Immature natural killer cell (primary cell): Measurements from ENCODE around the gene PDCD4. TPM values are rescaled to one million over a fixed set of nuclear protein-coding genes. Genes with fewer than 3 reads are reported as not detected.

Experiments
- DNase-seq, 3 donors: peaks; one replicate each; pipeline ENCODE4 v3.0.0; 2022; ENCODE audit warnings: mixed read lengths in 1 of 3
- H3K27ac Mint-ChIP-seq, 6 donors: one replicate each; pipeline ENCODE4 v1.8.0; 2020; ENCODE audit warnings: mixed read lengths in 6 of 6, mild to moderate bottlenecking in 5 of 6, inconsistent platforms in 4 of 6, moderate library complexity in 3 of 6
- H3K27me3 Mint-ChIP-seq, 3 donors: one replicate each; pipeline ENCODE4 v1.8.0; 2020 to 2021; ENCODE audit warnings: low read depth in 3 of 3, mild to moderate bottlenecking in 3 of 3, mixed read lengths in 3 of 3, moderate library complexity in 3 of 3, inconsistent platforms in 1 of 3
- H3K36me3 Mint-ChIP-seq, 3 donors: one replicate each; pipeline ENCODE4 v1.8.0; 2020; ENCODE audit warnings: mixed read lengths in 3 of 3, inconsistent platforms in 2 of 3, mild to moderate bottlenecking in 2 of 3
- H3K4me1 Mint-ChIP-seq, 2 donors: one replicate each; pipeline ENCODE4 v1.8.0; 2020; ENCODE audit warnings: inconsistent platforms in 2 of 2, mild to moderate bottlenecking in 2 of 2, mixed read lengths in 2 of 2, moderate library complexity in 1 of 2
- H3K4me3 Mint-ChIP-seq, 5 donors: one replicate each; pipeline ENCODE4 v1.8.0; 2020; ENCODE audit warnings: mild to moderate bottlenecking in 5 of 5, mixed read lengths in 5 of 5, inconsistent platforms in 3 of 5, moderate library complexity in 3 of 5
- H3K9me3 Mint-ChIP-seq, 6 donors: one replicate each; pipeline ENCODE4 v1.8.0; 2020; ENCODE audit warnings: mild to moderate bottlenecking in 6 of 6, mixed read lengths in 6 of 6, inconsistent platforms in 4 of 6, moderate library complexity in 3 of 6
- polyA plus RNA-seq, 3 donors: library from polyadenylated mRNA; unstranded; fragments of 300-500 nt; fragmentation: Illumina TruSeq; gene quantifications; one replicate each; pipeline ENCODE4 v1.2.3, GENCODE V29; 2021

The PDCD4 gene
- polyA plus RNA-seq, 3 donors from 2014 or later = 212 to 318 (median 231) TPM

DNA sequence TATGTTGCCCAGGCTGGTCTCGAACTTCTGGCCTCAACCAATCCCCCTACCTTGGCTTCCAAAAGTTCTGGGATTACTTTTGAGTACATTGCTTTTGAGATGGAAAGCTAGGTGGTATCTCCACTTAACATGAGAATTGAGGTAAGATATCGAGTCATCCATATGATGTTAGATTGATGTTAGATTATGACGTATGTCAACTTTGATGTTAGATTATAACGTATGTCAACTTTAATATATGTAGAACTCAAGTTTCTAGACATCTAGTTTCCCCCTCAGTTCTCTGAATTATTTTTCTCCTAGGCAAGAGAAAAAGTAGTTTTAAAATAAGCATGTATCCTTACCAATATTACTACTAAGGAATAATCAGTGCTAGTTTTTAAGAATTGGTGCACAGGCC lies 67.7 kb downstream of the PDCD4 start:
- Mint-ChIP-seq H3K9me3 (peaks cover 0 to 2% (median 0%) of the 10 kb centered on the region in 6 donors), H3K4me3 (no peak overlapping the region), H3K27ac (peak overlapping the region in 1 of 6 donors; percentile 29), H3K27me3 (no peaks in the 10 kb centered on the region), H3K36me3 (peaks cover 15 to 27% (median 23%) of the 10 kb centered on the region in 3 donors), H3K4me1 (peaks cover 40 to 91% of the 10 kb centered on the region in 2 donors)
- no peak for DNase-seq

DNA sequence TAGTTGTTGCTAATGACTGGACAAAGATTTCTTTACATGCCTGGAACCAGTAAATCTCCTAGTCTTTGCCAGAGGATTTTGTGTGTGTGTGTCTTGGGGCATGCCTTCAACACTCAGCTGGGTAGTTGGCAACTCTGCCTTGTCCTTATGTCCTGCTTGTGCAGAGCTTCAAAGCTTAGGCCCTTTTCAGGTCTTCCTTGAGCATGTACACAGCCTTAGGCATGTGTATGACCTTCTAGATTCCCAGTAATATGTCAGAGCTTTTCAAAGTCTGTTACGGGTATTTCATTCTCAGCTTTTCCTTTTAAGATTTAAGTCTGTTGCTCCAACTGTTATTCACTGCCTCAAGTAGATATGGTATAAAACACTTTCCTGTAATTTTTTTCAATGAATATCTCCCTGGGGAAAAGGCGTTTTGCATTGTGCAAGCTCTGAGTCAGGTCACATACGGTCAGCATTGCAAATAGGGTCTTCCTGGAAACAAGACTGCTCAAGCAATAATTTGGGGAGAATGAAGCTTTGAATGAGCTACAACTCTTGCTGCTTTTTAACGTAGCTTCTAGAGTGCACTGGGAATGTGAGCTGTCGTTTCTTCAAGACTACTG lies 73.2 kb downstream of the PDCD4 start:
- Mint-ChIP-seq H3K4me3 (no peak overlapping the region), H3K27me3 (no peaks in the 10 kb centered on the region), H3K27ac (no peak overlapping the region), H3K36me3 (peaks cover 18 to 24% (median 23%) of the 10 kb centered on the region in 3 donors), H3K4me1 (peaks cover 61 to 98% of the 10 kb centered on the region in 2 donors), H3K9me3 (peaks cover 0 to 2% (median 0%) of the 10 kb centered on the region in 6 donors)
- no peak for DNase-seq

- Mint-ChIP-seq H3K9me3 (peaks cover 0 to 2% (median 0%) of the 10 kb centered on the region in 6 donors), H3K4me1 (peaks cover 54 to 94% of the 10 kb centered on the region in 2 donors), H3K36me3 (peaks cover 18 to 19% (median 18%) of the 10 kb centered on the region in 3 donors), H3K4me3 (no peak overlapping the region), H3K27me3 (peaks cover 0 to 2% (median 0%) of the 10 kb centered on the region in 3 donors), H3K27ac (no peak overlapping the region)
- DNase-seq = no peak
Measured at GRCh38 chr10:110946496-110946895, 74.8 kb downstream of the PDCD4 start.

DNA sequence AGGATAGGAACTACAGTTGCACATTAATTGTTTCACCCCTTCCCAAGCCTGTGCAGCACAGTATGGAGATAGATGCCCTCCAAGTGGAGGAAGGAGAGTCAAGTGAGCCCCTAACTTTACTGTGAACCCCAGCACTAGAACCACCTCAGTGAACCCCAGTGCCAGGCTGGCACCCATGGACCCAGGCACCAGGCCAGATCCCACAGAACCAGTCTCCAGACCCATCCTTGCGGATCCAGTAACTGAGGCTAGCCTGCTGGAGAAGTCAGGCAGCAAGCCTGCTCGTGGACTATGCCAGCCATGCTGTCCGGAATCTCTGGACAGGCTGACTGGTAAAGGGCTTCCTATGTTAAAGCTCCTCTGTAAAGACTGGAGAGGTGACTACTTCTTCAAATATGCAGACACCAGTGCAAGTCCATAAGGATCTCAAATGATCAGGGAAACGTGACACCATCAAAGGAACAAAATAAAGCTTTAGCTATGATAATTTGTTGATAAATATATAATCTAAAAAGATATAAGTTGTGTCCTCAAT lies 75.4 kb downstream of the PDCD4 start:
- H3K36me3 Mint-ChIP-seq = peaks cover 19% of the 10 kb centered on the region in 3 donors
- no peak for DNase-seq
- no peak overlapping the region for H3K27ac Mint-ChIP-seq
- H3K4me3 Mint-ChIP-seq = no peak overlapping the region
- H3K9me3 Mint-ChIP-seq = peaks cover 0 to 2% (median 0%) of the 10 kb centered on the region in 6 donors
- H3K4me1 Mint-ChIP-seq = peaks cover 54 to 91% of the 10 kb centered on the region in 2 donors
- H3K27me3 Mint-ChIP-seq = peaks cover 0 to 2% (median 0%) of the 10 kb centered on the region in 3 donors

Other genes starting within 250 kb of the PDCD4 start
- gene RBM20, start 227.6 kb upstream of the PDCD4 start, polyA plus RNA-seq = not detected
- gene BBIP1, start 47.3 kb downstream of the PDCD4 start, polyA plus RNA-seq = 10 to 100 TPM; 17.0 to 26.8 (median 18.3) TPM
- 10 to 100 TPM; 52.6 to 68.8 (median 52.8) TPM for gene SHOC2, start 47.7 kb downstream of the PDCD4 start, polyA plus RNA-seq
- not detected for gene ADRA2A, start 205.1 kb downstream of the PDCD4 start, polyA plus RNA-seq